Type B pancreatic cell (in vitro differentiated cells): ENCODE data around the gene ZNF467. TPM values are rescaled to one million over a fixed set of nuclear protein-coding genes. Genes with fewer than 3 reads are reported as not detected.
A peak's percentile ranks its signal among the peaks of the same experiment; 100 is the strongest.

Experiments
- DNase-seq: peaks from one replicate; pipeline ENCODE4 v3.0.0; 2021; ENCODE audit warnings: mixed read lengths; ENCODE audit not compliant: unreplicated experiment; ENCODE audit errors: extremely low spot score
- H3K27ac Mint-ChIP-seq: 2 replicates; pipeline ENCODE4 v1.8.0; 2021; ENCODE audit warnings: mild to moderate bottlenecking, mixed read lengths
- H3K27me3 Mint-ChIP-seq: 2 replicates; pipeline ENCODE4 v1.8.0; 2021; ENCODE audit warnings: mixed read lengths
- H3K36me3 Mint-ChIP-seq: 2 replicates; pipeline ENCODE4 v1.8.0; 2021; ENCODE audit warnings: mixed read lengths
- H3K4me1 Mint-ChIP-seq: one replicate; pipeline ENCODE4 v1.8.0; 2021; ENCODE audit warnings: mixed read lengths; ENCODE audit not compliant: unreplicated experiment
- H3K4me3 Mint-ChIP-seq: 2 replicates; pipeline ENCODE4 v1.8.0; 2021; ENCODE audit warnings: mild to moderate bottlenecking, mixed read lengths
- H3K9me3 Mint-ChIP-seq: 2 replicates; pipeline ENCODE4 v1.8.0; 2021; ENCODE audit warnings: mixed read lengths
- total RNA-seq: library from RNA; stranded (reverse); gene quantifications from 2 replicates; pipeline ENCODE4 v1.2.1, GENCODE V29; 2021; ENCODE audit warnings: low replicate concordance
- TF ChIP-seq, protein P1 (sequence below): fragments of 200-600 bp; sonication (generic); conservative IDR thresholded peaks from 2 replicates; pipeline ENCODE4 v1.5.0; 2021; ENCODE audit warnings: antibody characterized with exemption, mild to moderate bottlenecking

The ZNF467 gene
- total RNA-seq, 1 donor from 2014 or later: 17.6 TPM

DNA sequence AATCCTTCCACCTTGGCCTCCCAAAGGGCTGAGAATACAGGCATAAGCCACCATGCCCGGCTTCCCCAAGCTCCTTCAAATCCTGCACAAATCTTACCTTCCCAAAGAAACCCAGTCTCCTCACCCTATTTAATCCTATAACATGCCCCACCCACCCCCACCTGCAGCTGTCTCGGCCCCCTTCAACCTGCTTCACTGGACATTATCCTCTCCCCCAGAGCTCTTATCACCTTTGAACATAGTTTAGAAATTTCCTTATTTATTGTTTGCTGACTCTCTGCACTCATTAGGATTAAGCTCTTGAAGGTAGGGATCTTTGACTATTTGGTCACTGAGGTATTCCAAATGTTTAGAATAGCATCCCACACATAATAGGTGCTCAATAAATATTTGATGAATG is 3.5 kb downstream of the ZNF467 start:
- H3K4me1 Mint-ChIP-seq: peaks cover 11% of the 10 kb centered on the region
- peaks cover 20% of the 10 kb centered on the region for H3K36me3 Mint-ChIP-seq
- TF ChIP-seq, protein P1, sequence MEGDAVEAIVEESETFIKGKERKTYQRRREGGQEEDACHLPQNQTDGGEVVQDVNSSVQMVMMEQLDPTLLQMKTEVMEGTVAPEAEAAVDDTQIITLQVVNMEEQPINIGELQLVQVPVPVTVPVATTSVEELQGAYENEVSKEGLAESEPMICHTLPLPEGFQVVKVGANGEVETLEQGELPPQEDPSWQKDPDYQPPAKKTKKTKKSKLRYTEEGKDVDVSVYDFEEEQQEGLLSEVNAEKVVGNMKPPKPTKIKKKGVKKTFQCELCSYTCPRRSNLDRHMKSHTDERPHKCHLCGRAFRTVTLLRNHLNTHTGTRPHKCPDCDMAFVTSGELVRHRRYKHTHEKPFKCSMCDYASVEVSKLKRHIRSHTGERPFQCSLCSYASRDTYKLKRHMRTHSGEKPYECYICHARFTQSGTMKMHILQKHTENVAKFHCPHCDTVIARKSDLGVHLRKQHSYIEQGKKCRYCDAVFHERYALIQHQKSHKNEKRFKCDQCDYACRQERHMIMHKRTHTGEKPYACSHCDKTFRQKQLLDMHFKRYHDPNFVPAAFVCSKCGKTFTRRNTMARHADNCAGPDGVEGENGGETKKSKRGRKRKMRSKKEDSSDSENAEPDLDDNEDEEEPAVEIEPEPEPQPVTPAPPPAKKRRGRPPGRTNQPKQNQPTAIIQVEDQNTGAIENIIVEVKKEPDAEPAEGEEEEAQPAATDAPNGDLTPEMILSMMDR: no peak
- no peak overlapping the region for H3K27ac Mint-ChIP-seq
- peaks cover 46% of the 10 kb centered on the region for H3K27me3 Mint-ChIP-seq
- DNase-seq: no peak
- H3K4me3 Mint-ChIP-seq: no peak overlapping the region
- no peaks in the 10 kb centered on the region for H3K9me3 Mint-ChIP-seq

DNA sequence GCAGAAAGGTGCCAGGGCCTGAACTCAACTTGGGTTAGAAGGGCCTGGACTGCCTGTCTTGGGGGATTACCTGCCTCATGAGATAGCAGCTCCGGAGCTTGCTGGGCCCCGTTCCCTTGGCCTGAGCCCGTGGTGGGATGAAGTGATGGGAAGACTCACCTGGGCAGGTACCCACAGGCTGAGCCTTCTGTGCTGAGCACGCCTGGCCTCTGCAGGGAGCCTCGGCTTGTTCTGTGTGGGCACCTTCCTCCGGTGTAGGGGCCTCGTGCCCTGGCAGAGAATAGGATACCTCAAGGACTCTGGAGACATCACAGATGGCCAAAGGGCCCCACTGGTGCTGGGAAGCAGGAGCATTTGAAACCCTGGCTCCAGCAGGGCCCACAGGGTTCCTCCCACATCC is 4.5 kb downstream of the ZNF467 start:
- Mint-ChIP-seq H3K4me3 (no peak overlapping the region), H3K27me3 (peaks cover 52% of the 10 kb centered on the region), H3K9me3 (no peaks in the 10 kb centered on the region), H3K36me3 (peaks cover 20% of the 10 kb centered on the region), H3K27ac (no peak overlapping the region), H3K4me1 (peaks cover 9% of the 10 kb centered on the region)
- DNase-seq: no peak
- TF ChIP-seq, protein P1: no peak

DNA sequence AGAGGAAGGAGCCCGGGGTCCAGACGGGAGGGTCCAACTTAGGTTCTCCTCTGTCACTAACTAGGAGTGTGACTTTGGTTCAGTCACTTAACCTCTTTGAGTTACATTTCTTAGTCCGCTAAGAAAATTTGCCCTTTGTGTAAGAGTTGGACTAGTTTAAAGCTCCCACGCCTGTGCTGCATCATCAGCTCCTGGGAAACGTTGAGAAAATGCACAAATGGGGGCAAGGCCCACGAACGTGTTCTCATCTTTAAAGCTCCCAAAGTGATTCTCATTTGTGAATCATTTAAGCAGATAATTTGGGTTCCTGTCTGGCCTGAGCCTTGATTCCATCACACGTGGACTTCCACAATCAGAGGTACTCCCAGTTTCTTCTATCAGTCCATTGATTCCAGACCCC is 6.3 kb downstream of the ZNF467 start:
- no peaks in the 10 kb centered on the region for H3K9me3 Mint-ChIP-seq
- TF ChIP-seq, protein P1: no peak
- H3K4me3 Mint-ChIP-seq: no peak overlapping the region

DNA sequence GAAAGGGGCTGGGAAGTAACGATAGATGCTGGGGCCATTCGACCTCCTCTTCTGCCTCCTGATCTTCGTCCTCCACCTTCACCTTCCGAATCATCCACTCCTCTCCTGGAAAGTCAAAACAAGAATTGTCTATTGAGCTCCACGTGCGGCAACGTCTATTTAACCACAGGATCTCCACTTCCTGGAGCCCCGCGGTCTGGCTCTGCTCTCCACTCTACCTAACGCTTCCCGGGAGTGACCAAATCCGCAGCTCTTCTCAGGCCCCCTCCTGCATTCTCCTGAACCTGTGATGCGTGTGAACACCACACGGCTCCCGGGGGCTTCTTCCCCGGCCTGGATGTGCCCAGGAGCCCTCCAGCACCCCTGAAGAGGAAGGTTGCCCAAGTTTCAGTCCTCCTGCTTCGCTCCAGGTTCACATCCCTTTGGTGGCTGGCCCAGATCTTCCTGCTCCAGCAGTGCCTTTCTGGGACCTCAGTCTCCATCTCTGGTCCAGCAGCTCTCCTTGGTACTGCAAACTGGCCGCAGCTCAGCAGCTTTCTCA is 7.2 kb downstream of the ZNF467 start:
- TF ChIP-seq, protein P1: no peak
- DNase-seq: no peak
- Mint-ChIP-seq H3K9me3 (no peaks in the 10 kb centered on the region), H3K27me3 (peaks cover 79% of the 10 kb centered on the region), H3K4me1 (peaks cover 9% of the 10 kb centered on the region), H3K27ac (peak overlapping the region; percentile 39), H3K4me3 (peak overlapping the region; percentile 83), H3K36me3 (peaks cover 20% of the 10 kb centered on the region)

More for the DNA sequence above, 6.3 kb downstream of the ZNF467 start:
- DNase-seq: no peak
- peaks cover 70% of the 10 kb centered on the region for H3K27me3 Mint-ChIP-seq
- H3K27ac Mint-ChIP-seq: no peak overlapping the region
- peaks cover 9% of the 10 kb centered on the region for H3K4me1 Mint-ChIP-seq
- peaks cover 20% of the 10 kb centered on the region for H3K36me3 Mint-ChIP-seq

DNA sequence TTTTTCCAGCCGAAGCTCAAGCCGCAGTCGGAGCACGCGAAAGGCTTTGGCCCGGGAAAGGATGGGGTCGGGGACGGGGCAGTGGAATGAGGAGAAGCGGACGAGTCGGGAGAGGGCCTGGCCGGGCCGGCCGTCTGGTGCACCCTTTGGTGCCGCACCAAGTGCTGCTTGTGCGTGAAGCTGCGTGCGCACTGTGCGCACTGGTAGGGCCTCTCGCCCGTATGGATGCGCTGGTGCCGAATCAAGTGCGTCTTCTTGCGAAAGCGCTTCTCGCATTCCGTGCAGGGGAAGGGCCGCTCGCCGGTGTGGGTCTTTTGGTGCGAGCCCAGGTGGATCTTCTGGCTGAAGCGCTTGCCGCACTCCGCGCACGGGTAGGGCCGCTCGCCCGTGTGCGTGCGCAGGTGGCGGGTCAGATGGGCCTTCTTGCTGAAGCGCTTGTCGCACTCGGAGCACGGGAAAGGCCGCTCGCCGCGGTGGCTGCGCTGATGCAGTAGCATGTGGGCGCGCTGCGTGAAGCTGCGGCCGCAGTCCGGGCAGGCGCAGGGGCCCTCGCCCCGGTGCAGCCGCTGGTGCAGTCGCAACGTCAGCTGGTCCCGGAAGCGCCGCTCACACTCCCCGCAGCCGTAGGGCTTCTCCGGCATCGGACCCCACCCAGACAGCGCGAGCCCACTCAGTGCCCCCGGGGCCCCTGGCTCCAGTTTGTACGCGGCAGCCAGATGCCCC is 7.8 kb downstream of the ZNF467 start:
- no peak for DNase-seq
- peaks cover 85% of the 10 kb centered on the region for H3K27me3 Mint-ChIP-seq
- peaks cover 9% of the 10 kb centered on the region for H3K4me1 Mint-ChIP-seq
- TF ChIP-seq, protein P1: no peak
- peaks cover 20% of the 10 kb centered on the region for H3K36me3 Mint-ChIP-seq
- H3K9me3 Mint-ChIP-seq: no peaks in the 10 kb centered on the region
- H3K27ac Mint-ChIP-seq: peak overlapping the region; percentile 39
- peak overlapping the region; percentile 83 for H3K4me3 Mint-ChIP-seq
